Measurements from ENCODE around the gene SUSD4.

The SUSD4 gene

DNA sequence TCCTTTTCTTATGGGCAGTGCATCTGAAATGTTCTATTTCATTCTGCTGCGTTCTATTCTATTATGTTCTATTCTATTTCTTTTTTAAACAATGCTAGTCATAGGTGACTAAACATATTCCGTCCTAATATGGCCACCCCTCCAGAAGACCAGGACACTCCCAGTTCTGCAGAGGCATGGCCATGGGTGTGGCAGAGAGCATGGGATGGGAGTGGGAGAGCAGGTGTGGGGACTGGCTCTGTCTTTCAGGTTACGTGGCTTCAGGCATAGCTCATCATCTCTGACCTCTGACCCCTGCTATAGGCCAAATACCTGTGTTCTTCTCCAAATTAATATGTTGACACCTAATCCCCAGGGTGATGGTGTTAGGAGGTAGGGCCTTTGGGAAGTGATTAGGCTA, 187.5 kb downstream of the SUSD4 start:
- no peak for FAIRE-seq

DNA sequence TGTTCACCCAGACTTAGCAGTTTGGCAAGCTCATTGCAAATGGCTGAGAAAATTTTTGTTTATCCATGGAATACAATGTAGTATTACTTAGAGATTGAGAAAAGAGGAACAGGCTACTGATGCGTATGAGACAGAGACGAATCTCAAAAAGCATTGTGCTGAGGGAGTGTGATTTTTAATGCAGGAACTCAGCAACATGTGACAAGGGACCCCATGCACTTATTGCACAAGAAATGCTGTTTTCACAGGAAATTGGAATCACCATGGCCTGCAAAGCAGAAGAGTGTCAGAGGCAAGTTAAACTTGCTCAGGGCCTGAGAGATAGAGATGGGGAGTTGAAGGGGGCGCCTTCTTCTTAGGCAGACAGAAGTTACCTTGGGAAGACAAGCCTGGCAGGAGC, 188.3 kb downstream of the SUSD4 start:
- no peak for FAIRE-seq

DNA sequence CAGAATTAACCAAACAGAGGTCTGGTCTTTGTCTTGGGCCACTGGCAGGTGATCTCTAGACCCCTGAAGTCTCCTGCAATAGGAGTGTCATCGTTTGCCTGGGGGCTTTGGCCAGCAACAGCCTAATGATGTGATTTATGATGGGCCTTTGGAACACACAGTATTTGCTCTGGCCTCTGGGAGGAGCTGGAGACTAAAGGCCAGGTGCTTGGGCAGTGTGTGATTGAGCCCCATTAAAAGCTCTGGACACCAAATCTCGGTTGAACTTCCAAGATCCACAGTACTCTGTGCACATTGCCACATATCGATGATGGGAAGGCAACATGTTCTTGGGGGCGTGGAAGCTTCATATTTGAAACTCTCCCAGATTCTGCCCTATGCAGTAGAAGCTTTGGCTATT, 188.9 kb downstream of the SUSD4 start:
- no peak for FAIRE-seq

Data from A204.1 (cell line).